HUDEP-2 (cell line): ENCODE data around the gene GAD1.
A peak's percentile ranks its signal among the peaks of the same experiment; 100 is the strongest.

Experiments
- DNase-seq, 76 experiments: peaks; one replicate each; lab custom pipeline; 2025; ENCODE audit not compliant: unreplicated experiment in 76 of 76; lab: John Stamatoyannopoulos, UW

Gene GAD1

GRCh38 chr2:170840717-170841210 lies 24.1 kb downstream of the GAD1 start:
- no peak for DNase-seq

- DNase-seq: no peak
Measured at GRCh38 chr2:170842785-170843184, 26.1 kb downstream of the GAD1 start.

GRCh38 chr2:170843656-170844055 lies 27.0 kb downstream of the GAD1 start:
- DNase-seq: peak in 2 of 76 experiments; percentile 3 to 13

- peak in 44 of 76 experiments; percentile 5 to 56 (median 28) for DNase-seq
Measured at GRCh38 chr2:170845343-170845742, 28.7 kb downstream of the GAD1 start.

- no peak for DNase-seq
Measured at GRCh38 chr2:170846314-170846713, 29.6 kb downstream of the GAD1 start.

- no peak for DNase-seq
Measured at GRCh38 chr2:170847716-170848115, 31.0 kb downstream of the GAD1 start.

- no peak for DNase-seq
Measured at GRCh38 chr2:170848587-170848986, 31.9 kb downstream of the GAD1 start.

- DNase-seq: no peak
Measured at GRCh38 chr2:170850251-170850650, 33.6 kb downstream of the GAD1 start.

GRCh38 chr2:170851635-170852034 lies 34.9 kb downstream of the GAD1 start:
- no peak for DNase-seq

- no peak for DNase-seq
Measured at GRCh38 chr2:170856066-170856465, 39.4 kb downstream of the GAD1 start.

- peak in 31 of 76 experiments; percentile 0 to 45 (median 15) for DNase-seq
Measured at GRCh38 chr2:170862286-170862902, 45.7 kb downstream of the GAD1 start.

- DNase-seq: no peak
Measured at GRCh38 chr2:170863087-170863486, 46.4 kb downstream of the GAD1 start.

GRCh38 chr2:170869036-170869435 lies 52.3 kb downstream of the GAD1 start:
- no peak for DNase-seq

- DNase-seq: no peak
Measured at GRCh38 chr2:170869461-170869860, 52.8 kb downstream of the GAD1 start.

- DNase-seq: peak in 66 of 76 experiments; percentile 4 to 79 (median 57)
Measured at GRCh38 chr2:170873035-170873692, 56.5 kb downstream of the GAD1 start.

GRCh38 chr2:170878066-170878465 lies 61.4 kb downstream of the GAD1 start:
- no peak for DNase-seq

- no peak for DNase-seq
Measured at GRCh38 chr2:170878505-170878904, 61.8 kb downstream of the GAD1 start.

GRCh38 chr2:170881840-170882239 lies 65.2 kb downstream of the GAD1 start:
- no peak for DNase-seq

- DNase-seq: no peak
Measured at GRCh38 chr2:170882758-170883157, 66.1 kb downstream of the GAD1 start.

GRCh38 chr2:170883683-170884082 lies 67.0 kb downstream of the GAD1 start:
- no peak for DNase-seq

- no peak for DNase-seq
Measured at GRCh38 chr2:170885130-170885791, 68.6 kb downstream of the GAD1 start.

- no peak for DNase-seq
Measured at GRCh38 chr2:170886386-170886785, 69.7 kb downstream of the GAD1 start.
